ENCODE results near the gene HSPA2.
"Not testable (repeated sequence)": the region's sequence is repeated elsewhere in the genome, so short reads cannot be mapped to it uniquely, and the experiment has no call there.

Gene HSPA2

GRCh38 chr14:64510825-64511671 is 29.5 kb upstream of the HSPA2 start:
- no peak for TF ChIP-seq POLR2A (IDR thresholded peaks at IDR 0.05; ENCODE audit: extremely low read depth, insufficient read length)
- TF ChIP-seq MAX (IDR thresholded peaks at IDR 0.05; ENCODE audit: low read depth, low read length): peak; percentile 66
- peak; percentile 67 for TF ChIP-seq MYC (IDR thresholded peaks at IDR 0.05; ENCODE audit: low read depth, low read length)
- peak; percentile 83 for TF ChIP-seq CTCF (IDR thresholded peaks at IDR 0.05; ENCODE audit: low read depth, low read length)
- DNase-seq (ENCODE audit: low read depth): peak; percentile 73
- no peak overlapping the region for H3K4me3 ChIP-seq (ENCODE audit: low read depth, low read length)

- DNase-seq (ENCODE audit: low read depth): no peak
- no peak overlapping the region for H3K4me3 ChIP-seq (ENCODE audit: low read depth, low read length)
- no peak for TF ChIP-seq MAX (IDR thresholded peaks at IDR 0.05; ENCODE audit: low read depth, low read length)
- no peak for TF ChIP-seq CTCF (IDR thresholded peaks at IDR 0.05; ENCODE audit: low read depth, low read length)
- no peak for TF ChIP-seq MYC (IDR thresholded peaks at IDR 0.05; ENCODE audit: low read depth, low read length)
- no peak for TF ChIP-seq POLR2A (IDR thresholded peaks at IDR 0.05; ENCODE audit: extremely low read depth, insufficient read length)
Measured at GRCh38 chr14:64513271-64513670, 27.3 kb upstream of the HSPA2 start.

GRCh38 chr14:64515053-64515452 is 25.5 kb upstream of the HSPA2 start:
- no peak overlapping the region for H3K4me3 ChIP-seq (ENCODE audit: low read depth, low read length)
- no peak for DNase-seq (ENCODE audit: low read depth)
- TF ChIP-seq MYC (IDR thresholded peaks at IDR 0.05; ENCODE audit: low read depth, low read length) (no peak), MAX (IDR thresholded peaks at IDR 0.05; ENCODE audit: low read depth, low read length) (no peak), CTCF (IDR thresholded peaks at IDR 0.05; ENCODE audit: low read depth, low read length) (no peak), POLR2A (IDR thresholded peaks at IDR 0.05; ENCODE audit: extremely low read depth, insufficient read length) (no peak)

GRCh38 chr14:64516969-64517368 is 23.6 kb upstream of the HSPA2 start:
- no peak for DNase-seq (ENCODE audit: low read depth)
- no peak overlapping the region for H3K4me3 ChIP-seq (ENCODE audit: low read depth, low read length)
- TF ChIP-seq MAX (IDR thresholded peaks at IDR 0.05; ENCODE audit: low read depth, low read length) (no peak), POLR2A (IDR thresholded peaks at IDR 0.05; ENCODE audit: extremely low read depth, insufficient read length) (no peak), MYC (IDR thresholded peaks at IDR 0.05; ENCODE audit: low read depth, low read length) (no peak), CTCF (IDR thresholded peaks at IDR 0.05; ENCODE audit: low read depth, low read length) (no peak)

- DNase-seq (ENCODE audit: low read depth); H3K4me3 ChIP-seq (ENCODE audit: low read depth, low read length): not testable (repeated sequence)
Measured at GRCh38 chr14:64517667-64518066, 22.9 kb upstream of the HSPA2 start.

- no peak for DNase-seq (ENCODE audit: low read depth)
- TF ChIP-seq MYC (IDR thresholded peaks at IDR 0.05; ENCODE audit: low read depth, low read length): no peak
- TF ChIP-seq MAX (IDR thresholded peaks at IDR 0.05; ENCODE audit: low read depth, low read length): no peak
- TF ChIP-seq CTCF (IDR thresholded peaks at IDR 0.05; ENCODE audit: low read depth, low read length): no peak
- no peak for TF ChIP-seq POLR2A (IDR thresholded peaks at IDR 0.05; ENCODE audit: extremely low read depth, insufficient read length)
- H3K4me3 ChIP-seq (ENCODE audit: low read depth, low read length): no peak overlapping the region
Measured at GRCh38 chr14:64518229-64518628, 22.3 kb upstream of the HSPA2 start.
